GM23338 (cell line): ENCODE measurements around the gene GPD2. TPM values are rescaled to one million over a fixed set of nuclear protein-coding genes. Genes with fewer than 3 reads are reported as not detected.

Experiments used
- ATAC-seq: fragments of 200-7000 bp; cut with Tn5 transposase; 3 replicates; pipeline ENCODE4 v1.9.1; 2020
- DNase-seq: peaks from one replicate; pipeline ENCODE4 v3.0.0-alpha.2; 2015; ENCODE audit warnings: low spot score
- H2AFZ ChIP-seq: fragments of 200-600 bp; sonication (generic); 2 replicates; pipeline ENCODE4 v1.8.0; 2016; ENCODE audit warnings: antibody characterized with exemption, mild to moderate bottlenecking, moderate library complexity
- H3F3A ChIP-seq: fragments of 200-600 bp; sonication (generic); replicated peaks from 2 replicates; pipeline ENCODE4 v1.8.0; 2017; ENCODE audit warnings: antibody characterized with exemption, mixed run types, low read depth
- H3K27ac ChIP-seq: fragments of 200-600 bp; sonication (generic); 2 replicates; pipeline ENCODE4 v1.6.1; 2016; ENCODE audit warnings: low read depth
- H3K27me3 ChIP-seq: fragments of 200-600 bp; sonication (generic); 2 replicates; pipeline ENCODE4 v1.8.0; 2016; ENCODE audit warnings: mild to moderate bottlenecking, mixed run types, moderate library complexity; ENCODE audit not compliant: insufficient read depth
- H3K36me3 ChIP-seq: fragments of 200-600 bp; sonication (generic); 2 replicates; pipeline ENCODE4 v1.8.0; 2016; ENCODE audit warnings: mild to moderate bottlenecking; ENCODE audit not compliant: insufficient read depth
- H3K4me1 ChIP-seq: fragments of 200-600 bp; sonication (generic); 2 replicates; pipeline ENCODE4 v1.8.0; 2016; ENCODE audit warnings: mild to moderate bottlenecking, moderate library complexity; ENCODE audit not compliant: insufficient read depth
- H3K4me2 ChIP-seq: fragments of 200-600 bp; sonication (generic); 2 replicates; pipeline ENCODE4 v1.7.1; 2017; ENCODE audit warnings: mixed run types
- H3K4me3 ChIP-seq: fragments of 200-600 bp; sonication (generic); 2 replicates; pipeline ENCODE4 v1.6.1; 2016; ENCODE audit warnings: mixed run types
- H3K79me2 ChIP-seq: fragments of 200-600 bp; sonication (generic); replicated peaks from 2 replicates; pipeline ENCODE4 v1.8.0; 2017; ENCODE audit warnings: mild to moderate bottlenecking; ENCODE audit not compliant: insufficient read depth
- H3K9me2 ChIP-seq: fragments of 200-600 bp; sonication (generic); 2 replicates; pipeline ENCODE4 v1.8.0; 2017; ENCODE audit not compliant: insufficient read depth
- H4K20me1 ChIP-seq: fragments of 200-600 bp; sonication (generic); replicated peaks from 2 replicates; pipeline ENCODE4 v1.8.0; 2017; ENCODE audit warnings: mild to moderate bottlenecking; ENCODE audit not compliant: insufficient read depth
- H3K27ac Mint-ChIP-seq: 2 replicates; pipeline ENCODE4 v1.8.0; 2020; ENCODE audit warnings: inconsistent platforms, mild to moderate bottlenecking, moderate library complexity, mixed read lengths
- H3K27me3 Mint-ChIP-seq: 3 replicates; pipeline ENCODE4 v1.8.0; 2022; ENCODE audit warnings: low read depth, mild to moderate bottlenecking, moderate library complexity, mixed read lengths, inconsistent platforms; ENCODE audit not compliant: insufficient read depth, poor library complexity
- H3K36me3 Mint-ChIP-seq: 3 replicates; pipeline ENCODE4 v1.8.0; 2021; ENCODE audit warnings: low read depth, mild to moderate bottlenecking, inconsistent platforms, moderate library complexity, mixed read lengths
- H3K4me1 Mint-ChIP-seq: 3 replicates; pipeline ENCODE4 v1.8.0; 2020; ENCODE audit warnings: mild to moderate bottlenecking, inconsistent platforms, mixed read lengths
- H3K4me3 Mint-ChIP-seq: 3 replicates; pipeline ENCODE4 v1.8.0; 2021; ENCODE audit warnings: moderate library complexity, mild to moderate bottlenecking, inconsistent platforms, mixed read lengths
- H3K9me3 Mint-ChIP-seq: 3 replicates; pipeline ENCODE4 v1.8.0; 2020; ENCODE audit warnings: moderate library complexity, mild to moderate bottlenecking, inconsistent platforms, mixed read lengths
- CREB1 ChIP-seq: fragments of 250-450 bp; sonication (Bioruptor Pico); IDR thresholded peaks from 2 replicates; pipeline ENCODE4 v1.5.0; 2020; ENCODE audit warnings: low read depth, mild to moderate bottlenecking, moderate library complexity
- CTCF ChIP-seq, 2 experiments: fragments of 200-600 bp in 1 of 2; sonication (generic) in 1 of 2; conservative IDR thresholded peaks; 2 replicates each; pipeline versions ENCODE4 v1.5.1 to v1.6.1; 2016 to 2017; ENCODE audit warnings: antibody characterized with exemption in 2 of 2, low read depth in 2 of 2, mild to moderate bottlenecking in 2 of 2, moderate library complexity in 1 of 2
- ETS1 ChIP-seq: IDR thresholded peaks from 2 replicates; pipeline ENCODE4 v1.6.1; 2016; ENCODE audit warnings: antibody characterized with exemption
- EZH2 ChIP-seq: fragments of 200-600 bp; sonication (generic); IDR thresholded peaks from one replicate; pipeline ENCODE4 v1.8.0; 2017; ENCODE audit warnings: antibody characterized with exemption, mild to moderate bottlenecking, low read depth; ENCODE audit not compliant: unreplicated experiment
- EZH2phosphoT487 ChIP-seq: fragments of 200-600 bp; sonication (generic); IDR thresholded peaks from one replicate; pipeline ENCODE4 v1.8.1; 2018; ENCODE audit warnings: antibody characterized with exemption; ENCODE audit not compliant: unreplicated experiment
- JUNB ChIP-seq: IDR thresholded peaks from one replicate; pipeline ENCODE4 v1.6.1; 2016; ENCODE audit warnings: antibody characterized with exemption; ENCODE audit not compliant: unreplicated experiment
- NANOG ChIP-seq: IDR thresholded peaks from 2 replicates; pipeline ENCODE4 v1.6.1; 2016; ENCODE audit warnings: antibody characterized with exemption, borderline replicate concordance
- POLR2AphosphoS5 ChIP-seq: IDR thresholded peaks from 2 replicates; pipeline ENCODE4 v1.6.1; 2016; ENCODE audit warnings: antibody characterized with exemption, low read depth
- REST ChIP-seq: IDR thresholded peaks from one replicate; pipeline ENCODE4 v1.6.1; 2018; ENCODE audit warnings: antibody characterized with exemption; ENCODE audit not compliant: unreplicated experiment
- STAT1 ChIP-seq: IDR thresholded peaks from one replicate; pipeline ENCODE4 v1.6.1; 2016; ENCODE audit warnings: antibody characterized with exemption; ENCODE audit not compliant: unreplicated experiment
- ZNF114 ChIP-seq: fragments of 250-450 bp; sonication (Bioruptor Pico); IDR thresholded peaks from 2 replicates; pipeline ENCODE4 v1.5.0; 2020; ENCODE audit warnings: mild to moderate bottlenecking, moderate library complexity
- ZNF331 ChIP-seq: fragments of 250-450 bp; sonication (Bioruptor Pico); IDR thresholded peaks from 2 replicates; pipeline ENCODE4 v1.5.0; 2020; ENCODE audit warnings: low read depth, mild to moderate bottlenecking, moderate library complexity
- polyA plus RNA-seq: library from polyadenylated mRNA; unstranded; fragments of >200 nt; fragmentation: Nextera tagmentation; extraction: Ambion mirVana; gene quantifications from 2 replicates; pipeline ENCODE4 v1.2.1, GENCODE V29; 2016
- total RNA-seq: library from RNA; depleted of rRNA; stranded (reverse); fragments of >200 nt; shearing (Covaris generic); gene quantifications from 2 replicates; pipeline ENCODE4 v1.2.3, GENCODE V29; 2014

Gene GPD2
- total and polyA plus RNA-seq, 2 experiments from 2014 or later: 9.4 to 67.4 TPM

GRCh38 chr2:156619021-156619539, 182.9 kb downstream of the GPD2 start (continued):
- TF ChIP-seq ETS1 (no peak), CREB1 (CRISPR knock-in tag) (no peak), NANOG (no peak), CTCF (conservative IDR thresholded peaks at IDR 0.05; ENCODE audit: low read depth in 2 of 2) (no peak), EZH2phosphoT487 (no peak), ZNF331 (CRISPR knock-in tag) (no peak), JUNB (no peak), REST (no peak), POLR2AphosphoS5 (no peak), ZNF114 (CRISPR knock-in tag) (no peak), STAT1 (no peak), EZH2 (no peak)

- ATAC-seq: no peak
- H3K4me1 Mint-ChIP-seq: peaks cover 18% of the 10 kb centered on the region
These were observed 186.3 kb downstream of the GPD2 start for GRCh38 chr2:156622491-156622890.

More at GRCh38 chr2:156622491-156622890, 186.3 kb downstream of the GPD2 start:
- Histone ChIP-seq H4K20me1 (no peaks in the 10 kb centered on the region), H3K9me2 (no peaks in the 10 kb centered on the region), H2AFZ (no peak overlapping the region), H3K79me2 (no peaks in the 10 kb centered on the region), H3K27ac (no peak overlapping the region), H3K4me2 (no peak overlapping the region), H3K27me3 (no peaks in the 10 kb centered on the region), H3K4me3 (no peak overlapping the region), H3K36me3 (no peaks in the 10 kb centered on the region; the same call in 1 of the 2 replicates), H3K4me1 (peaks cover 11% of the 10 kb centered on the region), H3F3A (no peaks in the 10 kb centered on the region)
- Mint-ChIP-seq H3K27ac (no peak overlapping the region), H3K9me3 (peaks cover 21% of the 10 kb centered on the region), H3K27me3 (no peaks in the 10 kb centered on the region), H3K4me3 (no peak overlapping the region), H3K36me3 (peaks cover 39% of the 10 kb centered on the region)
- no peak for DNase-seq
- TF ChIP-seq ETS1 (no peak), EZH2phosphoT487 (no peak), NANOG (no peak), STAT1 (no peak), CTCF (conservative IDR thresholded peaks at IDR 0.05; ENCODE audit: low read depth in 2 of 2) (no peak), REST (no peak), JUNB (no peak), POLR2AphosphoS5 (no peak), ZNF114 (CRISPR knock-in tag) (no peak), EZH2 (no peak)
